HCT116 (cell line): ENCODE measurements around the gene P3H4.
A peak's percentile ranks its signal among the peaks of the same experiment; 100 is the strongest.

Source experiments
- ATF3 ChIP-seq: IDR thresholded peaks from 2 replicates; pipeline ENCODE4 v1.6.1; 2012
- CEBPB ChIP-seq: IDR thresholded peaks from 2 replicates; pipeline ENCODE4 v1.6.1; 2012; ENCODE audit warnings: low read depth
- EGR1 ChIP-seq: IDR thresholded peaks from 2 replicates; pipeline ENCODE4 v1.6.1; 2012; ENCODE audit warnings: low read depth
- EZH2 ChIP-seq: fragments of 200-600 bp; sonication (generic); IDR thresholded peaks from 2 replicates; pipeline ENCODE4 v1.6.1; 2017; ENCODE audit warnings: antibody characterized with exemption, mixed run types
- EZH2phosphoT487 ChIP-seq: fragments of 200-600 bp; IDR thresholded peaks from 2 replicates; pipeline ENCODE4 v1.6.1; 2018; ENCODE audit warnings: antibody characterized with exemption, borderline replicate concordance
- MAX ChIP-seq: IDR thresholded peaks from 2 replicates; pipeline ENCODE4 v1.6.1; 2012
- POLR2A ChIP-seq: IDR thresholded peaks from 2 replicates; pipeline ENCODE4 v1.7.0; 2011; ENCODE audit warnings: borderline replicate concordance; ENCODE audit not compliant: insufficient read depth, insufficient read length; ENCODE audit errors: extremely low read depth
- POLR2AphosphoS5 ChIP-seq: IDR thresholded peaks from 2 replicates; pipeline ENCODE4 v1.6.1; 2011; ENCODE audit warnings: mild to moderate bottlenecking, low read depth, low read length, moderate library complexity
- TF ChIP-seq, protein P1 (sequence below), 3 experiments: fragments of 200-600 bp in 1 of 3; sonication (generic) in 1 of 3; IDR thresholded peaks in 2 of 3; conservative IDR thresholded peaks in 1 of 3; 2 replicates each; pipeline ENCODE4 v1.5.1; 2012 to 2017; ENCODE audit warnings: low read depth in 2 of 3, low read length in 2 of 3, antibody characterized with exemption in 1 of 3, borderline replicate concordance in 1 of 3, control low read depth in 1 of 3, mild to moderate bottlenecking in 1 of 3, mixed read lengths in 1 of 3, mixed run types in 1 of 3, moderate library complexity in 1 of 3; ENCODE audit not compliant: insufficient read depth in 1 of 3
- TF ChIP-seq, protein P2 (sequence below): IDR thresholded peaks from 2 replicates; pipeline ENCODE4 v1.6.1; 2011; ENCODE audit warnings: mild to moderate bottlenecking, low read length, moderate library complexity; ENCODE audit not compliant: insufficient replicate concordance; ENCODE audit errors: extremely low read depth

- TF ChIP-seq EZH2, result no peak
- TF ChIP-seq, protein P1, sequence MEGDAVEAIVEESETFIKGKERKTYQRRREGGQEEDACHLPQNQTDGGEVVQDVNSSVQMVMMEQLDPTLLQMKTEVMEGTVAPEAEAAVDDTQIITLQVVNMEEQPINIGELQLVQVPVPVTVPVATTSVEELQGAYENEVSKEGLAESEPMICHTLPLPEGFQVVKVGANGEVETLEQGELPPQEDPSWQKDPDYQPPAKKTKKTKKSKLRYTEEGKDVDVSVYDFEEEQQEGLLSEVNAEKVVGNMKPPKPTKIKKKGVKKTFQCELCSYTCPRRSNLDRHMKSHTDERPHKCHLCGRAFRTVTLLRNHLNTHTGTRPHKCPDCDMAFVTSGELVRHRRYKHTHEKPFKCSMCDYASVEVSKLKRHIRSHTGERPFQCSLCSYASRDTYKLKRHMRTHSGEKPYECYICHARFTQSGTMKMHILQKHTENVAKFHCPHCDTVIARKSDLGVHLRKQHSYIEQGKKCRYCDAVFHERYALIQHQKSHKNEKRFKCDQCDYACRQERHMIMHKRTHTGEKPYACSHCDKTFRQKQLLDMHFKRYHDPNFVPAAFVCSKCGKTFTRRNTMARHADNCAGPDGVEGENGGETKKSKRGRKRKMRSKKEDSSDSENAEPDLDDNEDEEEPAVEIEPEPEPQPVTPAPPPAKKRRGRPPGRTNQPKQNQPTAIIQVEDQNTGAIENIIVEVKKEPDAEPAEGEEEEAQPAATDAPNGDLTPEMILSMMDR (IDR thresholded peaks at IDR 0.05 in 2 of 3, conservative IDR thresholded peaks at IDR 0.05 in 1 of 3; ENCODE audit: borderline replicate concordance in 1 of 3, insufficient read depth in 1 of 3, low read depth in 2 of 3, low read length in 2 of 3), result no peak
- TF ChIP-seq CEBPB, result no peak
- TF ChIP-seq POLR2A, result no peak
- TF ChIP-seq ATF3, result no peak
- TF ChIP-seq EZH2phosphoT487, result no peak
- TF ChIP-seq EGR1, result no peak
- TF ChIP-seq, protein P2, sequence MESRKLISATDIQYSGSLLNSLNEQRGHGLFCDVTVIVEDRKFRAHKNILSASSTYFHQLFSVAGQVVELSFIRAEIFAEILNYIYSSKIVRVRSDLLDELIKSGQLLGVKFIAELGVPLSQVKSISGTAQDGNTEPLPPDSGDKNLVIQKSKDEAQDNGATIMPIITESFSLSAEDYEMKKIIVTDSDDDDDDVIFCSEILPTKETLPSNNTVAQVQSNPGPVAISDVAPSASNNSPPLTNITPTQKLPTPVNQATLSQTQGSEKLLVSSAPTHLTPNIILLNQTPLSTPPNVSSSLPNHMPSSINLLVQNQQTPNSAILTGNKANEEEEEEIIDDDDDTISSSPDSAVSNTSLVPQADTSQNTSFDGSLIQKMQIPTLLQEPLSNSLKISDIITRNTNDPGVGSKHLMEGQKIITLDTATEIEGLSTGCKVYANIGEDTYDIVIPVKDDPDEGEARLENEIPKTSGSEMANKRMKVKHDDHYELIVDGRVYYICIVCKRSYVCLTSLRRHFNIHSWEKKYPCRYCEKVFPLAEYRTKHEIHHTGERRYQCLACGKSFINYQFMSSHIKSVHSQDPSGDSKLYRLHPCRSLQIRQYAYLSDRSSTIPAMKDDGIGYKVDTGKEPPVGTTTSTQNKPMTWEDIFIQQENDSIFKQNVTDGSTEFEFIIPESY, result no peak
- TF ChIP-seq MAX, result no peak
- 0 out of 2 replicates have a peak, but pooled peaks have one; percentile 14 for TF ChIP-seq POLR2AphosphoS5
Measured at GRCh38 chr17:41822216-41823140, 10.7 kb upstream of the P3H4 start.
